IPS-20b (cell line): ENCODE results near the gene TCF7L2.

ENCODE experiments used
- H3K27ac ChIP-seq: one replicate; pipeline ENCODE4 v1.5.1; 2013; ENCODE audit warnings: low read length
- H3K27me3 ChIP-seq: 2 replicates; pipeline ENCODE4 v1.6.1; 2013; ENCODE audit warnings: mild to moderate bottlenecking, low read length, inconsistent platforms; ENCODE audit not compliant: insufficient read depth
- H3K36me3 ChIP-seq: 2 replicates; pipeline ENCODE4 v1.6.1; 2013; ENCODE audit warnings: low read depth, mild to moderate bottlenecking, inconsistent platforms, low read length, moderate library complexity; ENCODE audit not compliant: insufficient read depth
- H3K4me1 ChIP-seq: 2 replicates; pipeline ENCODE4 v1.6.1; 2013; ENCODE audit warnings: mild to moderate bottlenecking, control low read depth, inconsistent platforms, low read length, moderate library complexity; ENCODE audit not compliant: insufficient read depth
- H3K4me3 ChIP-seq: 2 replicates; pipeline ENCODE4 v1.5.1; 2013; ENCODE audit warnings: mild to moderate bottlenecking, low read length, inconsistent platforms
- H3K9ac ChIP-seq: 2 replicates; pipeline ENCODE4 v1.6.1; 2013; ENCODE audit warnings: low read depth, mild to moderate bottlenecking, inconsistent platforms, low read length, moderate library complexity
- H3K9me3 ChIP-seq: 2 replicates; pipeline ENCODE4 v1.6.1; 2013; ENCODE audit warnings: mild to moderate bottlenecking, low read depth, low read length, inconsistent platforms; ENCODE audit not compliant: insufficient read depth

Gene TCF7L2

DNA sequence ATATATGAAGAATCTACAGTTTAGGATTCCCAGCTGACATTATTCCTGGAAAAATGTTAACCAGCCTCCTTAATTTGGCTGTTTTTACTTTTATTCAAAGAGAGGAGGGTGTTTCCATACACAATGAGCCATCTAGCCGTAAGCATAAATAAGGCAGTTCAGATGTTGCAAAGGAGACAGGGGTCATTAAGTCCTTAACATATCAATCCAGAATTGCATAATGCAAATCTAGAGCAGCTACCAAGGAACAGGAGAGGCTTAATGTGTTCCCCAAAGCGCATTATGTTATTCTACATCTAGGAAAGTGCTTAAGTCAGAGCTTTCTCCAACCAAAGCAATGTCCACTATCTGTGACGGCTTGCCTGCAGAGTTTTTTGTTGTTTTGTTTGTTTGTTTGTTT lies 32.4 kb upstream of the TCF7L2 start:
- H3K4me1 ChIP-seq = peaks cover 26% of the 10 kb centered on the region
- no peaks in the 10 kb centered on the region for H3K9me3 ChIP-seq
- no peak overlapping the region for H3K27ac ChIP-seq
- H3K27me3 ChIP-seq = peaks cover 53% of the 10 kb centered on the region
- no peak overlapping the region; the same call in 1 of the 2 replicates for H3K4me3 ChIP-seq
- H3K36me3 ChIP-seq = no peaks in the 10 kb centered on the region
- H3K9ac ChIP-seq = no peak overlapping the region

DNA sequence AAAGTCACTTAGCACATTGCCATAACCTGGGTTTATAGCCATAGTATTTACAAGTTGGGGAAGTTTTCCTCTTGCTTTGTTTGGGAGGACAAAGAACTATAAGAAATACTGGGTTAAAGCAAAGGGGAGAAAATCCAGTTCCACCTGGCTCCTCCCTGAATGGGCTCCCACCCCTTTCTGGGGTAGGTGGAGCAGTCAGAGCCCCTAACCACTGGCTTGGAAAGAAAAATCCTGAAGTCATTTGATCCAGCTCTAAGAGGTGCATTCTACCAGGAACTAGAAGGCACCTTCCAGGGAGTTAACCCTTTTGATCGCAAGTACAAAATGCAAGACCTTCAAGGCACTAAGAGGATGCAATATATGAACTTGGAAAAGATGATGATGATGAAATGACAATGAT lies 31.3 kb upstream of the TCF7L2 start:
- Histone ChIP-seq H3K27ac (no peak overlapping the region), H3K27me3 (peaks cover 44% of the 10 kb centered on the region), H3K9me3 (no peaks in the 10 kb centered on the region), H3K4me3 (no peak overlapping the region), H3K36me3 (no peaks in the 10 kb centered on the region), H3K4me1 (peaks cover 25% of the 10 kb centered on the region), H3K9ac (no peak overlapping the region)

DNA sequence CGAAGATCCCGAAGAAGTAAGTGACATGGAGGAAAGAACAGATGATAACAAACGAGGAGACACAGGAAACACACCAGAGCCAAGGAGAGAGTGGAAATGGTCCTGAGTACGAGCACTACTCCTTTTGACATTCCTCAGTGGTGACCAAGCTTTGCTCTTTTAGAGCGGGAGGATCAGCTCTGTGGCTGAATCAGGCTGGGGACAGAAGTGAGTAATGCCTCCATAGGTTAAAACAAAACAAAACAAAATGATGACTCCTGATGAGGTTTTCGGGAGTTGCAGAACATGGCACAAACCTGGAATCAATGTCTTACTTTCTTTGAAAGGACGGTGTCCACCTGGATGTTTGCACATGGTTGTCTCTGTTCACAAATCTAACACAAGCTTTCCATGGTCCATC lies 30.3 kb upstream of the TCF7L2 start:
- peaks cover 17% of the 10 kb centered on the region for H3K4me1 ChIP-seq
- H3K9me3 ChIP-seq = no peaks in the 10 kb centered on the region
- no peak overlapping the region for H3K4me3 ChIP-seq
- H3K36me3 ChIP-seq = no peaks in the 10 kb centered on the region
- no peak overlapping the region for H3K9ac ChIP-seq
- no peak overlapping the region for H3K27ac ChIP-seq
- peaks cover 35% of the 10 kb centered on the region for H3K27me3 ChIP-seq

DNA sequence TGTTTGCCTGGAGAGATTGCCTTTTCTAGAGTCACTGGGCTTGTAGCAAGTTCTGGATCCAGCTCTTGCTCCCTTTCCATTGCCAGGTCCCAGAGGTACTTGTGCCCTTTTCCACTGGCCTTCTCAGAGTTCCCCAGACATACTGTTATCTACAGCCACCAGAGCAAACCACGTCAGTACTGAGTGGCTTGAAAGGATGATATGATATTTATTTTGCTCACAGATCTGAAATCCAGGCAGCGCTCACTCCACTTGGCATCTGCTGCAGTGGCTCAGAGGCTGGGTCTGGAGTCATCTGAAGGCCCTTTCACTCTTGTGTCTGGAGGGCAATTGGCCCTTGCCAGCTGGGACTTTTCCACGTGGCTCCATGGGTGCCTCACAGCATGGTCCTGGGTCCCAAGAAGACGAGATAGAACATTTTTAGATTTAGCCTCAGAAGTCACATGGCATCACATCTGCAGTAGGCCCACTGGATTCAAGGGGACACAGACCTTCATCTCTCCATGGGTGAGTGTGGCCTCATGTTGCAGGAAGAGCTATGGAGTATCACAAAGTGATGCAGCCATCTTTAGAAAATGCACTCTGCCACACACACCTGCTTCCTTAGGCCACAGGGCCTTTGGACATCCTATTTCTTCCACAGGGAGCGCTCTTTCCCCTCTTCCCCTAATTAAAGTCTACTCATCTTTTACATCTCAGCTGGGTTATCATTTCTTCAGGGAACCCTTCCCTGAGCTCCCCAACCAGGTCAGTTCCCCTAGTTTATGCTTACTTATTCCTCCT lies 22.9 kb upstream of the TCF7L2 start:
- Histone ChIP-seq H3K36me3 (no peaks in the 10 kb centered on the region), H3K4me3 (no peak overlapping the region), H3K27me3 (no peaks in the 10 kb centered on the region), H3K9ac (no peak overlapping the region), H3K27ac (no peak overlapping the region), H3K9me3 (no peaks in the 10 kb centered on the region), H3K4me1 (peaks cover 10% of the 10 kb centered on the region; the same call in 1 of the 2 replicates)

DNA sequence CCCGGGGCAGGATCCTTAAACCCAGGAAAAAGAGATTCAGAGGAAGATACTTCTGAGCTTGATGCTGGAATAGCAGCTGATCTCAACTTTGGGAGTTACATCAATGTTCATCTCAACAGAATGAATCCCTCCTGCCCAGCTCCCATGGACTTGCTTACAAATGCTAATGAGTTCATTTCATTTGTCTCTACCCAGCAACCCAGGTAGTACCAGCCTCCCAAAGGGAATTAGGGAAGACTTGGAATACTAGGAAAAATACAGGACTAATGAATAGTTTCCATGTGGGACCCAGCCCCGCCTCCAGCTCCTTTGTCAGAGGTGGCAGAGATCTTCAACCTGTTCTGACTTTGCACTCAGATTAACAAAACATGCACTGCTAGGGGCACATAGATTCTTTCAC lies 22.1 kb upstream of the TCF7L2 start:
- peak overlapping the region; percentile 22; the same call in 1 of the 2 replicates for H3K9ac ChIP-seq
- no peaks in the 10 kb centered on the region for H3K36me3 ChIP-seq

DNA sequence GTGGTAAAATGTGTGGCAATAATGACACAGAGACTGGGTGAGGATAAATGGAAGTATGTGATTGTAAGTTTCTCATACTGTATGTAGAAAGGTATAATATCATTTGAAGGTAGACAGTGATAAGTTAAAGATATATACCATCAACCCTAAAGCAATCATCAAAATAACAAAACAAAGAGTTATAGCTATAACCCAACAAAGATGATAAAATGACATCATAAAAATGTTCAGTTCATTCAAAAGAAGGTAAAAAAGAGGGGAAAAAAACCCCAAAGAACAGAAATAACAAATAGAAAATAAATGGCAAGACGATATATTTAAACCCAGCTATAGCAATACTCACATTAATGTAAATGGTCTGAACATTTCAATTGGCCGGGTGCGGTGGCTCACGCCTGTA lies 17.4 kb upstream of the TCF7L2 start:
- H3K9me3 ChIP-seq = no peaks in the 10 kb centered on the region
- H3K36me3 ChIP-seq = no peaks in the 10 kb centered on the region
- no peak overlapping the region for H3K9ac ChIP-seq
- H3K4me1 ChIP-seq = peaks cover 8% of the 10 kb centered on the region; the same call in 1 of the 2 replicates
- no peaks in the 10 kb centered on the region for H3K27me3 ChIP-seq
- H3K27ac ChIP-seq = no peak overlapping the region
- no peak overlapping the region for H3K4me3 ChIP-seq

More for the DNA sequence above, 22.1 kb upstream of the TCF7L2 start:
- no peak overlapping the region for H3K4me3 ChIP-seq
- H3K27ac ChIP-seq = no peak overlapping the region
- H3K9me3 ChIP-seq = no peaks in the 10 kb centered on the region
- H3K27me3 ChIP-seq = no peaks in the 10 kb centered on the region
- H3K4me1 ChIP-seq = peaks cover 10% of the 10 kb centered on the region; the same call in 1 of the 2 replicates

DNA sequence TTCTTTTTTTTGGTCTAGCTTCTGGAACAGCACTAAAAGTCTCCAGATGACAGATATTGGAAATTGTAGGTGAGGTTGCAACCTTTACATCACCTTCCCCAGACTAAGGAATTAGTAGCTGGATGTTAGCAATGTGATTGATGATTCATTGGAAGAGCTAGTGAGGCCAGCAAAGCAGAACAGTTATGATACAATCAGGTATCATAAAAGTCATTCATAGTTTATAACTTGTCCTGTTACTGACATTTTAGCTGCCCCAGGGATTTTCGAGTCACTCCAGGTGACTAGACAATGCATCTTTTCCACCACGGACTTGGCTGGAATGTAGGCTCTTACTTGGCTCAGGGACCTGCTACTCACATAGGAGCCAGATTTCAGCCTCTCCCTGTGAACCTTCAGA lies 15.9 kb upstream of the TCF7L2 start:
- no peaks in the 10 kb centered on the region for H3K27me3 ChIP-seq
- no peak overlapping the region for H3K9ac ChIP-seq
- H3K4me1 ChIP-seq = no peaks in the 10 kb centered on the region
- H3K9me3 ChIP-seq = no peaks in the 10 kb centered on the region
- no peak overlapping the region for H3K27ac ChIP-seq
- H3K4me3 ChIP-seq = no peak overlapping the region
- H3K36me3 ChIP-seq = no peaks in the 10 kb centered on the region

DNA sequence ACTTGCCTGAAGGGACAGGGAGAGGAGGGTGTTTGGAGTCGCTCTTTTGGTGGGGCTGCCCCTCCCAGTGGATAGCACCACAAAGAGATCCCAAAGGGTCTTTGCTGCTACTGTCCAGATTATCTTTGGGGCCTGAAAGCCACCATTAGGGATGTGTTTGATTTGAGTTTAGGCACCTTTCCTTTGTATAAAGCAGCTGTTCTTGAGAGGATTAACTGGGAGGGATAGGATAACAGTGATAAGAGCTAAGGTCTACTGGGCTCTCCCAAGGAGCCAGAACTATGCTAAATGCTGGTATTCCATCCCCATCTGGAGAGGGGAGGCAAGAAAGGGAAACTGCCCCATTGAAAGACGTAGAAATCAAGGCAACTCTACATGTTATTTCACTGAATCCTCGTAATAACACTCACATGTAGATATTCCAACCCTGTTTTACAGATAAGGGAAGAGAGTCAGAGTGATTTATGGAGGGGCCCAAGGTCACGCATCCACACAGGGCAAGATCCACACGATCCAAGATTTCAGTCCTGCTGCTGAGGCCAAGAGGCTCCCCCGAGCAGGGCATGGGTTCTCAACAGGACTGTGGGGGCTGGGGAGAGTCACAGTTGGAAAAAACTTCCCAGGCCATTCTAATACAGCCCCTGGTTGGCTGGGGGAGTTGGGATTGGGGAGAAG lies 11.1 kb upstream of the TCF7L2 start:
- H3K36me3 ChIP-seq = no peaks in the 10 kb centered on the region
- no peaks in the 10 kb centered on the region for H3K9me3 ChIP-seq
- no peak overlapping the region for H3K27ac ChIP-seq
- H3K9ac ChIP-seq = no peak overlapping the region
- no peaks in the 10 kb centered on the region for H3K4me1 ChIP-seq
- H3K27me3 ChIP-seq = no peaks in the 10 kb centered on the region
- no peak overlapping the region for H3K4me3 ChIP-seq

DNA sequence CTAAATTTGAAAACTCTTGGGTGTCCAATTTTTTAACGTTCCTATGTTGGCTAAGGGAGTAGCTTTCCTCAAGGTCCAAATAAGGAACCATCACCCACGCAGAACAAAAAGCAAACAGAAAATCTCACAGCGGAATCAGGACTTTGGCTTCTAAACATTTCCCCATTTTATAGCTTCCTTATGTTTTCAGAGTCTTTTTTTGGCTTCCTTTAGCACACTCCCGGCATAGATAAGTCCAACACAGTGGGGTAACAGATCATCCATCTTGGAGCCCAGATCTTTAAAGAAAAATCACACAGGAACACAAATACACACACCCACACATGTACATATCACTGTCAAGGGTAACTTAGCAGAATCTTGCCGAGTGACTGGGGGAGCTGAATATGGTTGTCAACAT lies 4.2 kb upstream of the TCF7L2 start:
- Histone ChIP-seq H3K27me3 (no peaks in the 10 kb centered on the region), H3K27ac (no peak overlapping the region), H3K4me3 (no peak overlapping the region), H3K4me1 (peaks cover 21% of the 10 kb centered on the region), H3K9ac (no peak overlapping the region), H3K36me3 (no peaks in the 10 kb centered on the region), H3K9me3 (no peaks in the 10 kb centered on the region)

DNA sequence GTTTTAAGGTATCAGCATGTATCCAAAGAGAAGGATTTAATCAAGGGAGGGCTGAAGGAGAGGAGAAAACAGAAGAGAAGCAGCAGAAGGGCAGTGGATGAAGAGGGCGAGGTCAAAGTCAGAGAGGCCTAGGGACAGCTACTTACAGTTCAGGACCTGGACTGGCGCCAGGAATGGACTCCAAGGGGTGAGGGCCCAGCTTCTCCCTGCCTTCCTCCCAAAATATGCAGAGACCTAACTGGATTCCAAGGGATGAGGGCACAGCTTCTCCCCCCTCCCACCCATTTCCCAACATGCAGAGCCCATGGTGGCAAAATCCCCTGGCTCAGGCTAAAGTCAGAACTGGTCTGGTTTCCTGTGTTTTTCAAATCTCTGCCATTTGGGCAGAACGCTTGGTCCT lies 3.4 kb upstream of the TCF7L2 start:
- H3K27ac ChIP-seq = no peak overlapping the region
- H3K4me3 ChIP-seq = no peak overlapping the region
- H3K9me3 ChIP-seq = no peaks in the 10 kb centered on the region
- no peaks in the 10 kb centered on the region for H3K36me3 ChIP-seq
- H3K4me1 ChIP-seq = peaks cover 21% of the 10 kb centered on the region
- no peak overlapping the region for H3K9ac ChIP-seq
- no peaks in the 10 kb centered on the region for H3K27me3 ChIP-seq

DNA sequence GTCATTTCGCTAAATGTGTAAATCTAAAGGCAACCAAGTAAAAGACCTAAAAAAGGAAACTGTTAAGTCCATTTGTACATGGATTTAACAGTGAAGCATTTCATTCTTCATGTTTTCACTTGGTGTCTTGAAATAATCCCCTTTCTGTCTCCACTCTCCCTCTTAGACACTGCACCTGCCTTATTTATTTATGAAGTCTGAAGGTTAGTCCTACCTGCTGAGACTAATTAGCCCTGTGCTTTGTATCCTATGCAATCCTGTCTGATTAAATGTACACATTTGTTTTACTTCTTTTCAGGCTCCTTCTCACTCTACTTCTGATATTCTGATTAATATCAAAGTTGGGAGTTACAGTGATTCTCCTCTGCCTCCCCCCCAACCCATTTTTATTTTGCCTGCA lies 1.9 kb upstream of the TCF7L2 start:
- H3K9me3 ChIP-seq = no peaks in the 10 kb centered on the region
- no peak overlapping the region for H3K9ac ChIP-seq
- H3K27ac ChIP-seq = no peak overlapping the region
- 0 out of 2 replicates have a peak, but pooled peaks cover 4% of the 10 kb centered on the region for H3K36me3 ChIP-seq
- H3K27me3 ChIP-seq = no peaks in the 10 kb centered on the region
- H3K4me3 ChIP-seq = no peak overlapping the region
- H3K4me1 ChIP-seq = peaks cover 21% of the 10 kb centered on the region
